H1 (cell line): ENCODE data around the gene ANKMY2. TPM values are rescaled to one million over a fixed set of nuclear protein-coding genes. Genes with fewer than 3 reads are reported as not detected.
A peak's percentile ranks its signal among the peaks of the same experiment; 100 is the strongest.

Experiments used
- CTCF ChIA-PET: fragments of 300-600 bp; sonication (Branson Sonifier 250); formaldehyde crosslinking; loops from one replicate; lab custom pipeline; 2021; ENCODE audit not compliant: partially characterized antibody; lab: Charles Lee
- POLR2A ChIA-PET: fragments of 300-600 bp; sonication (Branson Sonifier 250); formaldehyde crosslinking; loops from one replicate; lab custom pipeline; 2021; ENCODE audit warnings: inconsistent platforms; ENCODE audit not compliant: partially characterized antibody; lab: Charles Lee
- DNase-seq, 2 experiments: peaks; one replicate each; pipeline versions ENCODE4 v3.0.0 to v3.0.0-alpha.2; 2010 to 2022; ENCODE audit warnings: low spot score in 2 of 2, low read depth in 1 of 2, mixed read lengths in 1 of 2
- FAIRE-seq: peaks from 2 replicates; lab custom pipeline; 2011; peaks lifted over from hg19 to GRCh38; lab: Jason Lieb, UNC
- H2AFZ ChIP-seq: 2 replicates; pipeline ENCODE4 v1.8.1; 2012; ENCODE audit warnings: low read length, inconsistent platforms
- H2AK5ac ChIP-seq: 2 replicates; pipeline ENCODE4 v1.6.1; 2013; ENCODE audit warnings: low read depth, low read length
- H2BK120ac ChIP-seq: replicated peaks from 2 replicates; pipeline ENCODE3; 2013; ENCODE audit warnings: low read depth, low read length, inconsistent platforms
- H2BK12ac ChIP-seq: 2 replicates; pipeline ENCODE4 v1.6.1; 2013; ENCODE audit warnings: low read depth, low read length
- H2BK15ac ChIP-seq: 2 replicates; pipeline ENCODE4 v1.6.1; 2013; ENCODE audit warnings: low read length
- H2BK20ac ChIP-seq: 2 replicates; pipeline ENCODE4 v1.6.1; 2013; ENCODE audit warnings: low read length
- H2BK5ac ChIP-seq: 2 replicates; pipeline ENCODE4 v1.6.1; 2013; ENCODE audit warnings: low read depth, low read length
- H3K14ac ChIP-seq: 2 replicates; pipeline ENCODE4 v1.6.1; 2013; ENCODE audit warnings: inconsistent platforms; ENCODE audit not compliant: insufficient read length
- H3K18ac ChIP-seq: 2 replicates; pipeline ENCODE4 v1.6.1; 2013; ENCODE audit warnings: low read length; ENCODE audit errors: extremely low read depth
- H3K23ac ChIP-seq: 2 replicates; pipeline ENCODE4 v1.6.1; 2013; ENCODE audit warnings: inconsistent platforms; ENCODE audit not compliant: insufficient read length
- H3K23me2 ChIP-seq: 2 replicates; pipeline ENCODE4 v1.6.1; 2013; ENCODE audit warnings: low read depth, low read length
- H3K27ac ChIP-seq: 2 replicates; pipeline ENCODE4 v1.6.1; 2011; ENCODE audit warnings: low read depth, low read length, inconsistent platforms
- H3K27me3 ChIP-seq, 4 experiments: replicated peaks in 1 of 4; 1 replicate in 1 of 4; 2 replicates in 3 of 4; pipeline versions ENCODE4 v1.6.1 to v1.8.1; 2011 to 2013; ENCODE audit warnings: low read length in 3 of 4, mild to moderate bottlenecking in 3 of 4, inconsistent platforms in 2 of 4, mixed read lengths in 2 of 4, moderate library complexity in 1 of 4; ENCODE audit not compliant: control insufficient read depth in 3 of 4, insufficient read depth in 3 of 4; ENCODE audit errors: extremely low read depth in 1 of 4
- H3K36me3 ChIP-seq, 4 experiments: 2 replicates each; pipeline versions ENCODE4 v1.6.1 to v1.8.1; 2011 to 2013; ENCODE audit warnings: mild to moderate bottlenecking in 4 of 4, low read length in 3 of 4, moderate library complexity in 2 of 4, control low read depth in 1 of 4, inconsistent platforms in 1 of 4; ENCODE audit not compliant: insufficient read depth in 4 of 4, control insufficient read depth in 2 of 4
- H3K4ac ChIP-seq: replicated peaks from 2 replicates; pipeline ENCODE3; 2013; ENCODE audit warnings: low read length, low read depth, mixed read lengths, inconsistent platforms; ENCODE audit not compliant: insufficient read length
- H3K4me1 ChIP-seq, 4 experiments: replicated peaks in 1 of 4; 1 replicate in 1 of 4; 2 replicates in 3 of 4; pipeline versions ENCODE4 v1.6.1 to v1.8.1; 2011 to 2013; ENCODE audit warnings: low read length in 3 of 4, inconsistent platforms in 2 of 4, mixed read lengths in 1 of 4; ENCODE audit not compliant: insufficient read depth in 4 of 4, control insufficient read depth in 3 of 4
- H3K4me2 ChIP-seq, 2 experiments: 2 replicates each; pipeline versions ENCODE4 v1.6.1 to v1.8.1; 2011 to 2013; ENCODE audit warnings: low read depth in 2 of 2, low read length in 2 of 2, control low read depth in 1 of 2, inconsistent platforms in 1 of 2, mild to moderate bottlenecking in 1 of 2; ENCODE audit not compliant: insufficient read depth in 1 of 2
- H3K4me3 ChIP-seq, 4 experiments: fragments of 200-600, 300-600 bp in 1 of 4; sonication (generic), shearing (Covaris generic), sonication (Bioruptor Twin) in 1 of 4; 2 replicates each; pipeline versions ENCODE4 v1.5.1 to v1.8.1; 2011 to 2016; ENCODE audit warnings: low read length in 4 of 4, low read depth in 3 of 4, control low read depth in 2 of 4, inconsistent platforms in 2 of 4, mild to moderate bottlenecking in 2 of 4, mixed read lengths in 1 of 4, moderate library complexity in 1 of 4; ENCODE audit not compliant: insufficient read depth in 2 of 4; ENCODE audit errors: extremely low read depth in 1 of 4
- H3K56ac ChIP-seq: replicated peaks from 2 replicates; pipeline ENCODE3; 2013; ENCODE audit warnings: low read depth, mild to moderate bottlenecking, mixed read lengths, low read length, inconsistent platforms; ENCODE audit not compliant: insufficient read length
- H3K79me1 ChIP-seq: 2 replicates; pipeline ENCODE4 v1.6.1; 2013; ENCODE audit warnings: low read depth, low read length, control low read depth
- H3K79me2 ChIP-seq, 2 experiments: 2 replicates each; pipeline versions ENCODE4 v1.6.1 to v1.8.1; 2012 to 2013; ENCODE audit warnings: low read length in 2 of 2, mild to moderate bottlenecking in 2 of 2, inconsistent platforms in 1 of 2; ENCODE audit not compliant: insufficient read depth in 2 of 2, control insufficient read depth in 1 of 2
- H3K9ac ChIP-seq, 4 experiments: replicated peaks in 1 of 4; 1 replicate in 1 of 4; 2 replicates in 3 of 4; pipeline versions ENCODE4 v1.6.1 to v1.8.1; 2011 to 2013; ENCODE audit warnings: low read depth in 3 of 4, low read length in 3 of 4, control low read depth in 2 of 4, mild to moderate bottlenecking in 2 of 4, moderate library complexity in 2 of 4, inconsistent platforms in 1 of 4; ENCODE audit errors: extremely low read depth in 1 of 4
- H3K9me3 ChIP-seq, 2 experiments: 2 replicates each; pipeline versions ENCODE4 v1.6.1 to v1.8.1; 2012 to 2013; ENCODE audit warnings: mild to moderate bottlenecking in 2 of 2, moderate library complexity in 2 of 2, control low read depth in 1 of 2, inconsistent platforms in 1 of 2, low read depth in 1 of 2, low read length in 1 of 2, mixed read lengths in 1 of 2; ENCODE audit not compliant: insufficient read depth in 2 of 2
- H4K20me1 ChIP-seq, 2 experiments: replicated peaks in 1 of 2; 2 replicates each; pipeline versions ENCODE3 to v1.8.1; 2011 to 2013; ENCODE audit warnings: inconsistent platforms in 2 of 2, low read length in 2 of 2, mild to moderate bottlenecking in 1 of 2; ENCODE audit not compliant: insufficient read depth in 2 of 2, control insufficient read depth in 1 of 2
- H4K5ac ChIP-seq: 2 replicates; pipeline ENCODE4 v1.6.1; 2013; ENCODE audit warnings: low read length, low read depth, mixed read lengths, inconsistent platforms; ENCODE audit not compliant: insufficient read length
- H4K8ac ChIP-seq: 2 replicates; pipeline ENCODE4 v1.8.0; 2013; ENCODE audit warnings: mild to moderate bottlenecking, moderate library complexity, low read length, inconsistent platforms; ENCODE audit not compliant: insufficient read depth; ENCODE audit errors: extremely low read depth
- H4K91ac ChIP-seq: replicated peaks from 2 replicates; pipeline ENCODE3; 2013; ENCODE audit warnings: low read length, mixed read lengths, inconsistent platforms; ENCODE audit not compliant: insufficient read length
- CREB1 ChIP-seq: IDR thresholded peaks from 2 replicates; pipeline ENCODE4 v1.6.1; 2012; ENCODE audit warnings: inconsistent platforms
- RAD21 ChIP-seq, 2 experiments: IDR thresholded peaks in 1 of 2; conservative IDR thresholded peaks in 1 of 2; 2 replicates each; pipeline ENCODE4 v1.6.1; 2011; ENCODE audit warnings: low read depth in 2 of 2, low read length in 2 of 2, improper control_type of control experiment in 1 of 2, inconsistent platforms in 1 of 2, mild to moderate bottlenecking in 1 of 2, moderate library complexity in 1 of 2
- WGBS, 2 experiments: shearing (Covaris generic) in 1 of 2; methylation state at CpG; one replicate each; pipeline versions ENCODE4 v1.1.6 to v1.1.7; 2013 to 2015; ENCODE audit warnings: low lambda C conversion rate in 2 of 2, mixed read lengths in 2 of 2, inconsistent platforms in 1 of 2, low coverage in 1 of 2, missing lambda C conversion rate in 1 of 2; ENCODE audit not compliant: insufficient replicate concordance in 2 of 2, insufficient coverage in 1 of 2, insufficient read length in 1 of 2; ENCODE audit errors: extremely low coverage in 1 of 2, missing lambda C conversion rate in 1 of 2; 5-methylcytosine and 5-hydroxymethylcytosine counted together
- polyA plus RNA-seq, 7 experiments: library from polyadenylated mRNA; depleted of rRNA in 3 of 7; stranded (reverse) in 5 of 7; unstranded in 2 of 7; fragments of >200 nt in 5 of 7; fragments of 200-250 nt in 2 of 7; gene quantifications; 1 replicate in 5 of 7; 2 replicates in 1 of 7; 4 replicates in 1 of 7; pipeline versions ENCODE4 v1.2.1 to v1.2.3, GENCODE V29; 2011 to 2013; ENCODE audit warnings: missing spikeins in 2 of 7, mixed read lengths in 2 of 7
- total RNA-seq: library from RNA; stranded (reverse); fragmentation: NEBNext Ultra II Directional; extraction: Animal tissue kit (Norgen Biotek cat#: 25700); gene quantifications from 2 replicates; pipeline ENCODE4 v1.2.1, GENCODE V29; 2021

ANKMY2 gene
- total and polyA plus RNA-seq, 2 of the 8 experiments (the other 6 are each of a cell fraction or from before 2014, with no cell fraction given) = 5.2 to 9.3 TPM

GRCh38 chr7:16604054-16604453 lies 41.5 kb downstream of the ANKMY2 start:
- H4K20me1 ChIP-seq = no peaks in the 10 kb centered on the region
- no peak overlapping the region for H3K4me2 ChIP-seq
- CTCF ChIA-PET = no interaction called here
- no peak overlapping the region for H3K14ac ChIP-seq
- H2BK20ac ChIP-seq = no peak overlapping the region
- WGBS, 2 experiments = 93% methylated on average over 3 of the region's 3 CpGs; no CpG with 5 or more reads in 1 of the 2 experiments
- no peak overlapping the region for H3K56ac ChIP-seq
- no peak overlapping the region for H2AK5ac ChIP-seq
- H4K91ac ChIP-seq = no peak overlapping the region
- no peak overlapping the region for H3K27ac ChIP-seq
- H3K4ac ChIP-seq = no peak overlapping the region
- H3K18ac ChIP-seq = no peak overlapping the region
- H3K4me3 ChIP-seq = no peak overlapping the region
- no peaks in the 10 kb centered on the region for H3K9me3 ChIP-seq
- H3K9ac ChIP-seq = no peak overlapping the region
- TF ChIP-seq CREB1 (no peak), RAD21 (IDR thresholded peaks at IDR 0.05 in 1 of 2, conservative IDR thresholded peaks at IDR 0.05 in 1 of 2; ENCODE audit: low read depth in 2 of 2, low read length in 2 of 2) (peak; percentile 11 to 22; a peak in 3 of 4 replicates)
- TF ChIP-seq, all 59 proteins: peak for 1
- H2AFZ ChIP-seq = no peak overlapping the region
- FAIRE-seq = no peak
- no peak for DNase-seq
- no peaks in the 10 kb centered on the region for H3K27me3 ChIP-seq
- H3K79me2 ChIP-seq = no peaks in the 10 kb centered on the region
- no peak overlapping the region for H2BK12ac ChIP-seq
- no peak overlapping the region for H4K5ac ChIP-seq
- H3K23me2 ChIP-seq = no peaks in the 10 kb centered on the region
- no peak overlapping the region for H4K8ac ChIP-seq
- no peak overlapping the region for H2BK15ac ChIP-seq
- H3K4me1 ChIP-seq = no peaks in the 10 kb centered on the region
- POLR2A ChIA-PET = no interaction called here
- no peak overlapping the region for H2BK120ac ChIP-seq
- H3K79me1 ChIP-seq = no peaks in the 10 kb centered on the region
- no peak overlapping the region for H3K23ac ChIP-seq
- peaks cover 0 to 4% (median 0%) of the 10 kb centered on the region in 4 experiments; a peak in 1 of 8 replicates for H3K36me3 ChIP-seq
- no peak overlapping the region for H2BK5ac ChIP-seq
